SK-N-MC (cell line): ENCODE data around the gene PCDHGA11.
"Not testable (repeated sequence)": the region's sequence is repeated elsewhere in the genome, so short reads cannot be mapped to it uniquely, and the experiment has no call there.

Experiments used
- DNase-seq: peaks from one replicate; pipeline ENCODE4 v3.0.0-alpha.2; 2011; ENCODE audit warnings: low read depth, low spot score
- H3K27ac ChIP-seq: fragments of 200-600 bp; sonication (generic); 2 replicates; pipeline ENCODE4 v1.5.1; 2016; ENCODE audit warnings: mixed run types
- H3K36me3 ChIP-seq: fragments of 200-600 bp; sonication (generic); 2 replicates; pipeline ENCODE4 v1.6.1; 2017; ENCODE audit warnings: antibody characterized with exemption, low read length, mixed read lengths; ENCODE audit not compliant: insufficient read depth
- H3K4me3 ChIP-seq: fragments of 200-600 bp; sonication (generic); 2 replicates; pipeline ENCODE4 v1.5.1; 2016
- H3K9ac ChIP-seq: fragments of 200-600 bp; sonication (generic); 2 replicates; pipeline ENCODE4 v1.8.0; 2017; ENCODE audit warnings: mixed run types, mixed read lengths; ENCODE audit not compliant: insufficient read length
- H3K9me3 ChIP-seq: fragments of 200-600 bp; sonication (generic); 2 replicates; pipeline ENCODE4 v1.6.1; 2017; ENCODE audit warnings: low read depth, mild to moderate bottlenecking, antibody characterized with exemption, low read length, moderate library complexity, mixed read lengths
- EZH2 ChIP-seq: fragments of 200-600 bp; sonication (generic); IDR thresholded peaks from one replicate; pipeline ENCODE4 v1.6.1; 2017; ENCODE audit warnings: antibody characterized with exemption
- FOXP2 ChIP-seq: optimal IDR thresholded peaks from 2 replicates; pipeline ENCODE3; 2011; ENCODE audit warnings: mild to moderate bottlenecking, moderate library complexity; ENCODE audit not compliant: insufficient read depth; ENCODE audit errors: extremely low read length, control extremely low read depth
- POLR2AphosphoS5 ChIP-seq: IDR thresholded peaks from 2 replicates; pipeline ENCODE4 v1.6.1; 2012; ENCODE audit warnings: mild to moderate bottlenecking, low read depth, low read length, borderline replicate concordance

PCDHGA11 gene

GRCh38 chr5:141420855-141421488, at the start of gene PCDHGA11:
Gene PCDHGA11, plus strand, starts transcription at chr5:141421051. Its CDS starts 177 bp downstream, at chr5:141421228.
- Histone ChIP-seq H3K27ac (0 out of 2 replicates have a peak within 1 kb of the TSS, but pooled peaks have one; percentile 19), H3K36me3 (peaks cover 6% of the 10 kb centered on the region; the same call in 1 of the 2 replicates), H3K9ac (peak within 1 kb of the TSS; percentile 63), H3K9me3 (no peaks in the 10 kb centered on the region; the same call in 1 of the 2 replicates), H3K4me3 (peak within 1 kb of the TSS; percentile 76)
- TF ChIP-seq POLR2AphosphoS5, result no peak
- no peak for TF ChIP-seq EZH2
- no peak for TF ChIP-seq FOXP2
- peak; percentile 55 for DNase-seq

DNA sequence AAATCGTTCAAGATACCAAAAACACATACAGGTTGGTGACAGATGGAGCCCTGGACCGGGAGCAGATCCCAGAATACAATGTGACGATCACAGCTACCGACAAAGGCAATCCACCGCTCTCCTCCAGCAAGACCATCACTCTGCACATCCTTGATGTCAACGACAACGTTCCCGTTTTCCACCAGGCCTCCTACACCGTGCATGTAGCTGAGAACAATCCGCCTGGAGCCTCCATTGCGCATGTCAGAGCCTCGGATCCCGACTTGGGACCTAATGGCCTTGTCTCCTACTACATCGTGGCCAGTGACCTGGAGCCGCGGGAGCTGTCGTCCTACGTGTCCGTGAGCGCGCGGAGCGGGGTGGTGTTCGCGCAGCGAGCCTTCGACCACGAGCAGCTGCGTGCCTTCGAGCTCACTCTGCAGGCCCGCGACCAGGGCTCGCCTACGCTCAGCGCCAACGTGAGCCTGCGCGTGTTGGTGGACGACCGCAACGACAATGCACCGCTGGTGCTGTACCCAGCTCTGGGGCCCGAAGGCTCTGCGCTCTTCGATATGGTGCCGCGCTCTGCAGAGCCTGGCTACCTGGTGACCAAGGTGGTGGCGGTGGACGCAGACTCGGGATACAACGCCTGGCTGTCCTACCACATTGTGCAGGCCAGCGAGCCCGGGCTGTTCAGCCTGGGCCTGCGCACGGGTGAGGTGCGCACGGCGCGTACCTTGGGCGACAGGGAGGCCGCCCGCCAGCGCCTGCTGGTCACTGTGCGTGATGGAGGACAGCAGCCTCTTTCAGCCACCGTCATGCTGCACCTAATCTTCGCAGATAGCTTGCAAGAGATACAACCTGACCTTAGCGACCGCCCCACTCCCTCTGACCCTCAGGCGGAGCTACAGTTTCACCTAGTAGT, 49.0 kb upstream of the PCDHGA11 start:
- TF ChIP-seq FOXP2 (no peak), POLR2AphosphoS5 (no peak), EZH2 (no peak)
- H3K4me3 ChIP-seq, result no peak overlapping the region
- no peaks in the 10 kb centered on the region for H3K36me3 ChIP-seq
- no peak overlapping the region for H3K9ac ChIP-seq
- no peak for DNase-seq
- H3K27ac ChIP-seq, result no peak overlapping the region
- H3K9me3 ChIP-seq, result no peaks in the 10 kb centered on the region

DNA sequence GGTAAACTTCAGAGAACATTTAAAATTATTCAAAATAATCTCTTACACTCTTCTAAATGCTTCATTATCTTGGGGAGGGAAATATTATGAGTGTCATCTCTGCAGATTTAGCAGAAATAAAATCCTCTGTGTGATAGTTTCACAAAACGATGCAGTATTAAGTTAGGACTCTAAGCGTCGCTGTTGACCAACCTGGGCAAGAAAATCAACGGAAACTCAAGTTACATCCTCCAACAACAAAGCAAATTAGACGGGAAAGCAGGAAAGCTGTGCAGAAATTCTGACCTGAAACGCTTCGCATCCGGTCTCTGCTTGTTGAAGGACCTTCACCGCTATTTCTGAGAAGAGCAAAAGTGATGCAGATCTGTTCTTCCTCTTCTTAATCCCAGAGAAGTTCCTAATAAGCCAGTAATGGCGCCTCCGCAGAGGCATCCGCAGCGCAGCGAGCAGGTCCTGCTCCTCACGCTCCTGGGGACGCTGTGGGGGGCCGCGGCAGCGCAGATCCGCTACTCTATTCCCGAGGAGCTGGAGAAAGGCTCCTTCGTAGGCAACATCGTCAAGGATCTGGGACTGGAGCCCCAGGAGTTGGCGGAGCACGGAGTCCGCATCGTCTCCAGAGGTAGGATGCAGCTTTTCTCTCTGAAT, 47.1 kb upstream of the PCDHGA11 start, which contains the start of gene PCDHGA6:
TSS of gene PCDHGA6 (plus strand) at position 219 of the 645 bp plus-strand sequence. CDS start at position 412, 193 bp downstream.
- Histone ChIP-seq H3K9me3 (no peaks in the 10 kb centered on the region), H3K4me3 (no peak within 1 kb of the TSS), H3K9ac (no peak within 1 kb of the TSS), H3K36me3 (no peaks in the 10 kb centered on the region), H3K27ac (no peak within 1 kb of the TSS)
- DNase-seq, result no peak
- TF ChIP-seq FOXP2, result no peak
- TF ChIP-seq EZH2, result no peak
- no peak for TF ChIP-seq POLR2AphosphoS5

GRCh38 chr5:141374627-141375026, 46.2 kb upstream of the PCDHGA11 start:
- TF ChIP-seq POLR2AphosphoS5, result no peak
- no peak for TF ChIP-seq EZH2
- no peak for TF ChIP-seq FOXP2
- Histone ChIP-seq H3K27ac (no peak overlapping the region), H3K9me3 (no peaks in the 10 kb centered on the region), H3K36me3 (no peaks in the 10 kb centered on the region), H3K9ac (no peak overlapping the region), H3K4me3 (no peak overlapping the region)
- no peak for DNase-seq

- not testable (repeated sequence) for H3K36me3 ChIP-seq, H3K4me3 ChIP-seq, H3K27ac ChIP-seq, DNase-seq, H3K9me3 ChIP-seq, H3K9ac ChIP-seq
Observed at GRCh38 chr5:141375444-141376155, 45.3 kb upstream of the PCDHGA11 start.

DNA sequence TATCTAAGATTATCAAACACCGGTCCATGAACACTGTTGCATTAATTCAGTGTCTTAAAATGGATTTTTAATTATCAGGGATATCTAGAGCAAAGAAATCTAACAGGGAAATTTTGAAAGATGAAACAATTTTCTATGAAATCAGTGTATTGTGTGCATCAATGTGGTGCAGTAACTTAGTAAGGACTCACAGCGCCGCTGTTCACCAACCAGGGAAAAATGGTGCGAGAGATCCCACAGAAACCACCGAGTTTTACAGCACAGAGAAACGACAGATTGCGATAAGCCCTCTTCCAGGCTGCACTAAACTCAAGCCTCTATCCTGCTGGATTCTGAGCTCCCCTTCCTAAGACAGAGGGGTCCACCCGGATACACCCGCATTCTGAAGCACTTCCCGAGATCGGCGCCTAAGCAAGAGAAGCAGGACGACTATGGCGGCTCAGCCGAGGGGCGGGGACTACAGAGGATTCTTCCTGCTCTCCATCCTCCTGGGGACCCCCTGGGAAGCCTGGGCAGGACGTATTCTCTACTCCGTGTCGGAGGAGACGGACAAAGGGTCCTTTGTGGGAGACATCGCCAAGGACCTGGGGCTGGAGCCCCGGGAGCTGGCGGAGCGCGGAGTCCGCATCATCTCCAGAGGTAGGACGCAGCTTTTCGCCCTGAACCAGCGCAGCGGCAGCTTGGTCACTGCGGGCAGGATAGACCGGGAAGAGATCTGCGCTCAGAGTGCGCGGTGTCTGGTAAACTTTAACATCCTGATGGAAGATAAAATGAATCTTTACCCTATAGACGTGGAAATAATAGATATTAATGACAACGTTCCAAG, 38.2 kb upstream of the PCDHGA11 start, which contains the start of gene PCDHGA7:
TSS of gene PCDHGA7 (plus strand) at position 274 of the 826 bp plus-strand sequence. CDS start at position 432, 158 bp downstream.
- no peak within 1 kb of the TSS for H3K27ac ChIP-seq
- no peak for DNase-seq
- TF ChIP-seq FOXP2, result no peak
- TF ChIP-seq POLR2AphosphoS5, result no peak
- TF ChIP-seq EZH2, result no peak
- H3K9me3 ChIP-seq, result no peaks in the 10 kb centered on the region
- H3K4me3 ChIP-seq, result peak within 1 kb of the TSS; percentile 76
- H3K9ac ChIP-seq, result peak within 1 kb of the TSS; percentile 68
- H3K36me3 ChIP-seq, result no peaks in the 10 kb centered on the region

GRCh38 chr5:141383345-141383744, 37.5 kb upstream of the PCDHGA11 start:
- Histone ChIP-seq H3K9me3 (no peaks in the 10 kb centered on the region), H3K27ac (no peak overlapping the region), H3K36me3 (no peaks in the 10 kb centered on the region), H3K9ac (no peak overlapping the region), H3K4me3 (peak overlapping the region; percentile 76)
- TF ChIP-seq POLR2AphosphoS5 (no peak), EZH2 (no peak), FOXP2 (no peak)
- no peak for DNase-seq
